Measurements from ENCODE around the gene SBF2.
"Not testable (repeated sequence)": the region's sequence is repeated elsewhere in the genome, so short reads cannot be mapped to it uniquely, and the experiment has no call there.

The SBF2 gene

DNA sequence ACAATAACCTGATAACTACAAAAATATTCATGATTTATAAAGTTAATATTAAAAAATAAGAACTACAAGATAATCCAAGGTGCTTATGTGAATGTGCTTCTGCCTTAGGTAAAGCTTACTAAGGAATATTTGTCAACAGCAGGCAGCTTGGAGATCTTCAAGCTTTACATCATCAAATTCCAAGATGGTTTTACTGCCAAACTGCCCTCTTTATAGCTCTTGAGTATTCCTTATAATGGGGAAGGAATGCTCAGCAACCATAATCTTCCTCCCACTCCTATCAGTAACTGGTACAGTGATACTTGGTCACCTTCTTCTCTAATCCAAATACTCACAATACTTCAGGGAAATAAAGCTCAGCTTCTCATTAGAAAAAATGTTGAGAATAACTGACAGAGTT lies 30.1 kb downstream of the SBF2 start:
- DNase-seq = no peak

DNA sequence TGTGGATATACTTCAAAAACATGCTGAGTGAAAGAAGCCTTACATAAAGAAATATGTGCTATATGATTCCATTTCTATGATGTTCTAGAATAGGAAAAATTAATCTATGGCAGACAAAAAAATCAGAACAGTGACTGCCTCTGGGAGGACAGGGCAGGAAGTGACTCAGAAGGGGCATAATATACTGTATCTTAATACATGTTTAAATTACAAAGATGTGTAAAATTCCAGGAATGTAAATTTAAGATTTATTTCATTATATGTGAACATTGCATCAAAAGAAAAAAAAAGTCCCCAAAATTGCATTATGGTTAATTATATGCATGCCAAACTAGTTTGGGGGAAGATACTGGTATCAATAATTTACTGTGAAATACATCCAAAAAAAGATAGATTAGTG lies 32.2 kb downstream of the SBF2 start:
- no peak for DNase-seq

DNA sequence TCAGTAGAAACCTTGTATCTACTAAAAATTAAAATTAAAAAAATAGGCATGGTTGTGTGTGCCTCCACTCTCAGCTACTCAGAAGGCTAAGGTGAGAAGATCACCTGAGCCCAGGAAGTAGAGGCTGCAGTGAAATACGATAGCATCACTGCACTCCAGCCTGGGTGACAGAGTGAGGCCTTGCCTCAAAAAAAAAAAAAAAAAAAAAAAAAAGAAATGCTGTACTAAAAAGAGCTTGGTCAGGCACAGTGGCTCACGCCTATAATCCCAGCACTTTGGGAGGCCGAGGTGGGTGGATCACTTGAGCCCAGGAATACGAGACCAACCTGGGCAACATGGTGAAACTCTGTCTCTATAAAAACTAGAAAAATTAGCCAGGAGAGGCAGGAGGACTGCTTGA lies 36.5 kb downstream of the SBF2 start:
- no peak for DNase-seq

DNA sequence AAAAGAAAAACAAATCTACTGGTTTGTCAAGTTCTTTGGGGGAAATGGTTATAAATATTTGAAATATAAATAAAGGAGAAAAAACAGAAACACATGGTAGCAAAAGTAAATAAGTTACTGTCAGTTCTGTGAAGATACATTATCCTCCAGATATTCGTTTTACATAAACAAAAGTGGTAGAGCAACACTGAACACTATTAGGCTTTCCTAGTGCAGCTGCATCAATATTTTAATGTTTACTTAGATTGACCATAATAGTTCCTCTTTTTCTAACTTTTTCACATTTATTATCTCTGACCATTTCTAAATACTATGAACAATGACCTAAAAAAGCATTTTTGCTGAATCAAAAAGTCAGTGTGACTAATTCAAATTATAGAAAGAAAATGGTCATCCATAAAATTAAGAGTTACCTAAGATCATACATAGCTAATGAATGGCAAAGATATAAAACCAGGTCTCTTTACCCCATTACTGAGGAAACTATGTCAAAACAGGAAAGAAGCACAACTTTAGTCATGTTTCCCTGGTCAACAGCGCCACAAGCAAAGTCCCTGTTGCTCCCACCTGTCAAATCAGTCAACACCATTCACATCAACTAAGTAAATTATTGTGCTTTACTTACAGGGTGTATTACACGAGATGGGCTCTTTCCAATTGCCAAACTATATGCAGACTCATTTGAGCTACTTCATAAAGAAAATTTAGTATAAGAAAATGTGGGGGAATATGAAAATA lies 38.5 kb downstream of the SBF2 start:
- DNase-seq = no peak

DNA sequence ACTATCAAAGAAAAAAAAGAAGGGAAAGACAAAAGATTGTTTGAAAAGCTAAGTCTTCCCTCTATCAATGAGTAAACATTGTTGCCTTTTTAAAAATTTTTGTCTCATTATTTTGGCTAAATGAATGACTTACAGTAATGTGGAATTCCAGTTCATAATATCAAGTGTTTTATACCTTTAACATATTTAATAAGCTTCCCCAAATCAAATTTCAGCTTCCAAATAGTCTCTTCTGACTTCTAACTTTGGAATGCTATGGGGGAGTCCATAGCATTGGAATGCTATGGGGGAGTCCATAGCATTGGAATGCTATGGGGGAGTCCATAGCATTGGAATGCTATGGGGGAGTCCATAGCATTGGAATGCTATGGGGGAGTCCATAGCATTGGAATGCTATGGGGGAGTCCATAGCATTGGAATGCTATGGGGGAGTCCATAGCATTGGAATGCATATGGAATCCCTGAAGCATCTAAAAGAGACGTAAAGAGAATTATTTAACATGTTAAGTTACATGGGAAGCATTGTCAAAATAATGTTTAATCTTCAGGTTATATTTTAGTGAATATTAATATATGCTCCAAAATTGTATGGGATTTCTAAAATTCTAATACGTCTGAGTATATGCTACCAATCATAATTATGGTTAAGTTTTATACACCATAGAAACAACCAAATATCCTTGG lies 44.4 kb downstream of the SBF2 start:
- not testable (repeated sequence) for DNase-seq

DNA sequence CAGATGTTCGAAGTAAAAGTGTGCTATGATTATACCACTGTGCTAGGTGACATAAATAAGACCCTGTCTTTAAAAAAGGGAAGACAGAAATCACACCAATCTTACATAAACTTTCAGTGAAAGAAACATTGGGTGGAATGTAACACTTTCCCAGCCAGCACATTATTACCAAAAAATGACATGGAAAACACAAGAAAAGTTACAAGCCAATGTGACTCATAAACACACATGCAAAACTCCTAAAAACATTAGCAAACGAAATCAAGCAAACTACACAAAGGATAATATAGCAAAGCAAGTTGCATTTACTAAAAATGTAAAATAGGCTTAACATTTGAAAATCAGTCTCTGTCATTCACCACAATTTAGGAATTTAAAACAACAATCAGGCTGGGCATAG lies 47.0 kb downstream of the SBF2 start:
- no peak for DNase-seq

DNA sequence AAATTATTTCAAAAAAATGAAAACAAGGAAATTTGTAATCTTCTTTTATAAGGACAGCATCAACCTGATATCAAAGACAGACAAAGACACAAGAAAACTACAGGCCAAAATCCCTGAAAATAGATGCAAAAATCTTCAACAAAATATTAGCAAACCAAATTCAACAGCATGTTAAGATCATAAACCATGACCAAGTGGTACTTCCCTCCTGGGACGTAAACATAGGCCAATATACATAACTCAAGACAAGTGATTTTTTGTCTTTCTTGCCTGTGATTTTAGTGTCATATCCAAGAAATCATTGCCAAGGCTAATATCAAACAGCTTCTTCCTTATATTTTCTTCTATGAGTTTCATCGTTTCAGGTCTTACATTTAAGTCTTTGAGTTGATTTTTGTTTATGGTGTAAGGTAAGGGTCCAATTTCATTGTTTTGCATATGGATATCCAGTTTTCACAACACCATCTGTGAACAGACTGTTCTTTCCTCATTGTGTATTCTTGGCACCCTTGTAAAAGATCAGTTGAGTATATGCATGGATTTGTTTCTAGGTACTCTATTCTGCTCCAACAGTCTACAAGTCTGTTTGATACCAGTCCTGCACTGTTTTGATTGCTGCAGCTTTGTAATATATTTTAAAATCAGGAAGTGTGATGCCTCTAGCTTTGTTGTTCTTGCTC lies 50.0 kb downstream of the SBF2 start:
- no peak for DNase-seq

DNA sequence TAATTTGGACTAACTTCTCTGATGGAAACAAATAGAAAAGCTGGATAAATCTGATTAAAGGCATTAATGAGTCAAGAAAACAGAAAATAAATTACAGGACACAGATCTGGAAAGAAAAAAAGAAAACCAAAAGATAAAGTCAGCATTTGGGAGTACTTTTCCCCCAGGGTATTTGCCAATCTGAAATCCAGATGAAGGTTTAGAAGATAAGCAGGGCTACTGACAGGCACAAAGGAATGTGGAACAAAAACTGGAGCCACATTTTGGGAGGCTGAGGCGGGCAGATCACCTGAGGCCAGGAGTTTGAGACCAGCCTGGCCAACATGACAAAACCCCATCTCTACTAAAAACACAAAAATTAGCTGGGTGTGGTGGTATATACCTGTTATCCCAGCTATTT lies 57.2 kb downstream of the SBF2 start:
- DNase-seq = no peak

DNA sequence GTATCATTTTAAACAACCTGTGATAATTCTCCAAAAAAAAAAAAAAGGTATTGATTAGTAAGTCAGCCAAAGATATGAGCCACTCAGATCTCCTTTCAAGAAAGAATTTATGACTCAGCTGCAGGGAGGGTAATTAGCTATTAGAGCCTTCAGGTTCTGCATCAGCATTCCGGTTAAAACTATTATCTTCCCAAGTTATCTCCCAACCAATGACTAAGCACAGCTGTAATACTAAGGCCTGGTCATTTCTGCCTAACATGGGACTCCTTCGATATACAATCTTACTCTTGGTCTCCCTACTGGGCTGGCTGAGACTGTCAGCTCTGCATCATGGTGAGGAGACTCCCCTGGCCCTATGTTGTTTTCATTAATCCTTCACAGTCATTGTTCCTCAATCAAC lies 60.4 kb downstream of the SBF2 start:
- no peak for DNase-seq

DNA sequence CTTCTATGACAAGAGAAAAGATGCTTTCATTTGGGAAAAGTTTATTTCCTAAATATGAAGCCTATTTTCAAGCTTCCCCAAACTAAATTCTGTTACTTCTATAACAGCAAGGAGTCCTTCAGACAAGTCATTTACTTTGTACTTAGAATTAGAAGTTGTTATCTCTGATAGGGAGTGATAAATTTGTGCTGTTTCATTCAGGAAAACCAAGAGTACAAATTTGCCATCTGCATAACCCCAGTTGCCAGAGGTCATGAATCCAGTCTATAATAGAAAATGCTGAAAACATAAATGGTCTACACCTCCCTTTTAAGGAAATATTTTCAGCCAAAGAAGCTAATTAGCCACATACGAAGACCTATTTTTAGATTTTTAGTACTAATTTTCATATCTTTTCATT lies 61.3 kb downstream of the SBF2 start:
- no peak for DNase-seq

DNA sequence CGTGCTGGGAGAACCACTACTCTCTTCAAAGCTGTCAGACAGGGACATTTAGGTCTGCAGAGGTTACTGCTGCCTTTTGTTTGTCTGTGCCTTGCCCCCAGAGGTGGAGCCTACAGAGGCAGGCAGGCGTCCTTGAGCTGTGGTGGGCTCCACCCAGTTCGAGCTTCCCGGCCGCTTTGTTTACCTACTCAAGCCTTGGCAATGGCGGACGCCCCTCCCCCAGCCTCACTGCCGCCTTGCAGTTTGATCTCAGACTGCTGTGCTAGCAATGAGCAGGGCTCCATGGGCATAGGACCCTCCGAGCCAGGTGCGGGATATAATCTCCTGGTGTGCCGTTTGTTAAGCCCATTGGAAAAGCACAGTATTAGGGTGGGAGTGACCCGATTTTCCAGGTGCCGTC lies 62.2 kb downstream of the SBF2 start:
- not testable (repeated sequence) for DNase-seq

DNA sequence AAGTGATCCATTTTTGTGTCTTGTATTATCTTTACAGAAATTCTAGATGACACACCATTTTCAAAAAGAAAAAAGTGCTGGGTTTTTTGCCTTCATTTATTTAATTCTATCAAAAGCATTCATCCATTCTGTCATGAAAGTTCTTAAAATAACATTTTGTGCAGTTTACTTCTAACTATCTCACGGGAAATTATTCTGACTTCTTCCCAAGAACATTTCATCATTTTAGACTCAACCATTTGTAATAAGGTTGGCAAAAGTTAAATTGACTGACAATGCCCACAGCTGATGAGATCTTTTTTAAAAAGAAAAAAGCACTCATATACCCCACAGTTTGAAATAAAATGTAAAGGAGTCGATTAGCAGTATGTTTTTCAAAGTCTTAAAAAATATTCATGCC lies 68.5 kb downstream of the SBF2 start:
- no peak for DNase-seq

DNA sequence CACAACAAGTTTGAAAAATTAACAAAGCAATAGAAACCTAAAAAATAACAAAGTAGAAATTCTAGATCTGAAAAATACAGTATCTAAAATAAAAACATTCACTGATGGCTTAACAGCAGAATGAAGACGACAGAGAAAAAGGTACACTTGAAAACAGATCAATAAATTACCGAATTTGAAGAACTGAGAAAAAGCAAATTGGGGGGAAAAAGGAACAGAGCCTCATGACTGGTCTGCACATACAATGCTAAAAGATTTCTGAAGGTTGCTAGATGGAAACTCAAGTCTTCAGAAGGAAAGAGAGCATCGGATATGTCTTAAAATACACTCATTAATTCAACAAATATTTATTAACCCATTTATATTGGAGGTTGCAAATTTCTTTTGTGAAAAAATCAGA lies 71.6 kb downstream of the SBF2 start:
- DNase-seq = no peak

DNA sequence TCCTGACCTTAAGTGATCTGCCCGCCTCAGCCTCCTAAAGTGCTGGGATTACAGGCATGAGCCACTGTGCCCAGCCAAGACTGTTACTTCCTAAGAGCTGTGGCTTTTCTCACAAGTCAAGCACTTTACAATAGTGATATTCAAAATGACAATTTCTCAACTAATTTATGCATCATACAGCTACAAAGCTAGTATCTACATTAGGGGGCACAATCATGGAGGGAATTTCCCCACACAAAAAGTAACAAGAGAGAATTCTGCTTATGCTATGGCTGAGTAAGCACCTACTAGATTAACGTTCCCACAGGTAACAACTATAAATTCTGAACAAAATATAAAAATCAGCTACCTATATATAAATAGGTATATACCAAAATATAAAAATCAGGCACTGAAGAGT lies 72.7 kb downstream of the SBF2 start:
- DNase-seq = no peak

DNA sequence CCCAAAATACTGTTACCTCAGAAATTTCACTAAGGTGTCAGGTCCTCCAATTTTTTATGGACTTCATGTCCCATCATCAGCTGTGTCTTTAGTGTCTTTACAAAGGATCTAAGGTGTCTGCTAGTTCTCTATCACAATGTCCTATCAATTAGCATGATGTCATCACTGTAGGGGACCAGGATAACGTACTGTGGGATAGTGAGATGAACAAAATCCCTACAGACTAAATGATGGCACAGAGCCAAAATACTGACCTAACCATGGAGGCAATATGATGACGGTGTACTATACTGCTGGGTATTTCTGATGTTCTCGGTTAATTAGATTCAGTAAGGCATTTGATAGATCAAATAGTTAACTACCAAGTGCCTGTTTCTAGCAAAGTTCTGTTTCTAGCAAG lies 82.5 kb downstream of the SBF2 start:
- no peak for DNase-seq

DNA sequence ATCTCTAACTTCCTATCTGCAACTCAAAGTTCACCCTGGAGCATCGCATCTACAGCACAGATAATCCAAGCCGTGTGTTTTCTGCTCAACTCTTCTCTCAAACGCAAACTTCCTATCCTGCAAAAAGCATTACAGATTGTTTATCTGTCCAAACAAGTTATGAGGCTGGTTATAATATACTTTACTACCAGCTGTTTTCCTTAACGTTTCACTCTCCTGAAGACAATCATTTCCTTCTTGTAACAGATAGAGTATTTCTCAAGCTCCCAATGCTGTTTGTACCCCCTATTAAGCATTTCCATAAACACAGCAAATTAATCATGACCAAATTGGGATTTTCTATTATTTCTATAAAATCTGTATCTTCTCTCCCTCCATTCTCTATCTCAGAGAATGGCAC lies 84.7 kb downstream of the SBF2 start:
- no peak for DNase-seq

DNA sequence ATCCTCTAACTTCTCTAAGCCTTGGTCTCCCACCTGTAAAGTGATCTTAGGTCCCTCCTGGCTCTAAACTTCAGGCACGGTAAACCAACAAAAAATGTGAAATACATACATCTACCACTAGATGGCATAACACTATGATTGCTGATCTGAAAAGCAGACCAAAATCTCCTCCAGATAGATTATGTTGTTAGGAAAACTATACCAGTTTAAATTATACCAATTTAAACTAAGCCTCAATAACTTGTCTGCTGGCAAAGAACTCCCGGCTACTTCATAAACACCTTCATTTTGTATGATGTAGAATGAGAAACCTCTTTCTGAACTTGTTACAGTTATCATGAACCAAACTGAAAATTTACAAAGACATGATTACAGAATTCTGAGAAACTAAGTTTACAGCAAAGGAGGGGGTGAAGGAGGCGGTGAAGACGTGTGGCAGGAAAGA lies 85.9 kb downstream of the SBF2 start:
- no peak for DNase-seq

DNA sequence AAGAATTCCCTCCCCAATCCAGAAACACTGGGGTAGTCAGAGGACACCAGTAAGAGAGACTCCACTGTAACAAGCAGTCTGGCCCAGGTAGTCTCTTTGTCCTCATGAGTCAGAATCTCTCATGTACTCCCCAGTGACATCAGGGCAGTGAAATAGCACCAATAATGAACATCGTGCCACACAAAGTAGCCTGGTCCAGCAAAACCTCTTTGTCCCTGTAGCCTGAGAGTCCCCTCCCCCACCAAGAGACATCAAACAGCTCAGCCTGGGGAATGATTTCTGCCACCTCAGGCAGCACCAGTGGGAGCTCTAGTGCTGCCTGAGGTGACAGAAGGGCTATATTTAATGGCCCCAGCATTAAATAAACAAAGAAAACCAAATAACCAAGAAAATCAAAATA lies 88.1 kb downstream of the SBF2 start:
- no peak for DNase-seq

DNA sequence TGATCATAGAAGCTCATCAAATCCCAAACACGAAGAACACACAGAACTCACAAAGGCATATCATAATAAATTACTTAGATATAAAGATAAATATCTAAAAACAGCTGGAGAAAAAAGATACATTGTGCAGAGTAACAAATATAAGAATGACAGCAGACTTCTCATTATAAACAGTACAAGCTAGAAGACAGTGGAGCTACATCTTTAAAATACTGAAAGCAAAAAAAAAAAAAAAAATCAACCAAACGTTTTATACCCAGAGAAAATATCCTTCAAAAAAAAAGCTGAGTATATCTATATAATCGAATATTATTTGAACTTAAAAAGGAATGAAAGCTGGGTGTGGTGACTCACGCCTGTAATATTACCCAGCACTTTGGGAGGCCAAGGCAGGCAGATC lies 90.0 kb downstream of the SBF2 start:
- no peak for DNase-seq

DNA sequence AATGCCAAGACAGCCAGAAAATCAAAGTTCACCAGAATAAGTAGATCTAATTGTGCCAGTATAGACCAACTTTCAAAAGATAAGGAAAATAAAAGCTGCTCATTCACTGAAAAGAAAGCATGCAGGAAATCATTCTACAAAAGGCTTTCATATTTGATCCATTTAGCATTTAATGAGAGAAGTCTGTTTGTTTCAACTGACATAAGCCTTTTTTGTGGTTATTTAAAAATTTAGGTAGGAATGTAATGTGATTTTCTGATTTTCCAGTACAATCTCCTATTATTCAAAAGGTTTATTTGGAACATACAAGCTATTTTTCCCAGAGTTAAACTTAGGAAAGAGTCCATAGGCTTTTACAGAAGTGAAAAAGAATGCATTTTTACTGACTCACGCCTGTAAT lies 92.7 kb downstream of the SBF2 start:
- DNase-seq = no peak

DNA sequence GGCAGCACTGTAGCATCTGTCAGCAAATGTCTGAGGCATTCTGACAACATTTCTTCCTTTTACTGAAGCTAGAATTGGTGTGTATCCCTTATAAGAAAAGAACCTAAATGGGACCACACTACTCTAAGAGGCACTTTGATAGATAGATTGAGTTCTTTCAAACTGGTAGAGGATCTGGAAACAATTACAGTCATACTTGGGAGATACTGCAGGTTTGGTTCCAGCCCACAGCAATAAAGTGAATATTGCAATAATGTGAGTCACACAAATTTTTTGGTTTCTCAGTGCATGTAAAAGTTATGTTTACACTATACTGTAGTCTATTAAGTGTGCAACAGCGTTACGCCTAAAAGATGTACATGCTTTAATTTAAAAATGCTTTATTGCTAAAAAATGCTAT lies 96.9 kb downstream of the SBF2 start:
- DNase-seq = no peak

DNA sequence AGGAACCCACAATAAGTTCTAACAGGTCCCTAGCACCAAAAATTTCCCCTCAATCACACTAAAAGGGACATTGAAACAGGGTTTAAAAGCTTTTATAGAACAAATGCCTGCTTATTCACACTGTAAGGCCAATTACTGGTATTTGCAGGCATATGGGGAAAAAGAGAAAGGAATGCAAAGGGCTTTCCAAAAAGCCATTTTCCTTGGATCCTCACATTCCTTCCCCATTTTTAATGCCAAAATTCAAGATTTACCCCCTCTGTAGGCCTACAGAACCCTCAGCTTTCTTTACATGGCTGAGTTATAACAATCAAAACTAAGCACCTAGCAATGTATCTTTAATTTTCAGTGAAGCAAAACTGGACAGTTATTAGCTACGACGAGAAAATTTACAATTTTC lies 102.0 kb downstream of the SBF2 start:
- DNase-seq = no peak

DNA sequence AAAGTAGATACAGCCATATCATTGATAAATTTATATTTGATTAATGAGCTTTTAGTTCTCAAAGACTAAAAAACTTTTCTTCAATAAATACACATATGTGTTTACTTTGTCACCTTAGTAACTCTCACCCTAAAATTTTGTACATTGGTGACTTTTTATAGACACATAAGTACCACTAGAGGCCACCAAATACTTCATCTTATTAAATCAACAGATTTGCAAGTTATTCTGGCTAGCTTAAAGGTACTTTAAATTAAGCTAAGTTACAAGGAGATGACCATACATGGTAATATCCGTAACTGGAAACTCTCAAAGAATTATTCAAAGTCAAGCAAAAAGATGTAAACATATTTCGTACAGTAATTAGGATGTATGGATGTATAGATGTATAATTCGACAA lies 112.2 kb downstream of the SBF2 start:
- DNase-seq = no peak

DNA sequence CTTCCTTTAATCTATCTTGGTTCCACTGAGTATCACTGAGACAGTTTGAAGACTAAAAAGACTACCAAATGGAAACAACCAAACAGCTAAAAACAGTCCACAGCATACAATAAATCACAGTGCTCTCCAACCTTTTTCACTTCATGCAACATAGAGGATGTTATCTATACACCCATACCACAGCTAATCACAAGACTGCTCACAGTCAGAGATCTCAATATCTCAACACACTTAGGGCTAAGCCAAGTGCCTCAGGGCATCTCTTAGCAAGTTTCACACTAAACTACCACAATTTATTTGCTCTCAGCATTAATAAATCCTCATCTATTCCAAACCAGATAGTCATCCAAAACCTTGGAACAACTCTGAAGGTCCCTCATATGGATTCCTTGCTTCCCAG lies 129.4 kb downstream of the SBF2 start:
- no peak for DNase-seq

Measured in activated CD4-positive, alpha-beta T cell treated with anti-CD3 and anti-CD28 coated beads, Interleukin-2, amount 50 U/mL, for 1 hour (primary cell).